Measurements from ENCODE around the gene RALA. TPM values are rescaled to one million over a fixed set of nuclear protein-coding genes. Genes with fewer than 3 reads are reported as not detected.

The RALA gene
- total and polyA plus RNA-seq, 5 donors from 2014 or later, result 22.4 to 71.2 (median 57.1) TPM

- Mint-ChIP-seq H3K4me3 (no peak overlapping the region), H3K27ac (no peak overlapping the region), H3K27me3 (peaks cover 7% of the 10 kb centered on the region), H3K4me1 (peaks cover 0 to 1% (median 0%) of the 10 kb centered on the region in 4 donors), H3K36me3 (peaks cover 16% of the 10 kb centered on the region), H3K9me3 (peaks cover 0 to 41% (median 11%) of the 10 kb centered on the region in 7 donors)
- peaks cover 4% of the 10 kb centered on the region for H3K27me3 ChIP-seq (ENCODE audit: control insufficient read depth, insufficient read depth, low read length)
- H3K27ac ChIP-seq (ENCODE audit: insufficient read depth, low read length, poor library complexity, severe bottlenecking), result no peak overlapping the region
- DNase-seq (no peak), ATAC-seq (ENCODE audit: low read depth in 2 of 2) (no peak)
- H3K4me3 ChIP-seq (ENCODE audit: low read depth, low read length), result no peak overlapping the region
- no peaks in the 10 kb centered on the region for H3K36me3 ChIP-seq (ENCODE audit: control insufficient read depth, insufficient read depth, low read length)
- peaks cover 4% of the 10 kb centered on the region for H3K4me1 ChIP-seq (ENCODE audit: control insufficient read depth, insufficient read depth, low read length, poor library complexity, severe bottlenecking)
- H3K9me3 ChIP-seq (ENCODE audit: control insufficient read depth in 2 of 2, low read length in 2 of 2), result peaks cover 14 to 35% of the 10 kb centered on the region in 2 experiments
Measured at GRCh38 chr7:39714447-39715091, 91.2 kb downstream of the RALA start.

- DNase-seq (no peak), ATAC-seq (ENCODE audit: low read depth in 2 of 2) (no peak)
- Mint-ChIP-seq H3K27me3 (peaks cover 13% of the 10 kb centered on the region), H3K4me3 (no peak overlapping the region), H3K9me3 (peaks cover 0 to 10% (median 4%) of the 10 kb centered on the region in 7 donors), H3K27ac (no peak overlapping the region), H3K36me3 (peaks cover 4% of the 10 kb centered on the region), H3K4me1 (no peaks in the 10 kb centered on the region)
- H3K27ac ChIP-seq (ENCODE audit: insufficient read depth, low read length, poor library complexity, severe bottlenecking), result no peak overlapping the region
- no peaks in the 10 kb centered on the region for H3K4me1 ChIP-seq (ENCODE audit: control insufficient read depth, insufficient read depth, low read length, poor library complexity, severe bottlenecking)
- H3K4me3 ChIP-seq (ENCODE audit: low read depth, low read length), result no peak overlapping the region
- H3K9me3 ChIP-seq (ENCODE audit: control insufficient read depth in 2 of 2, low read length in 2 of 2), result peaks cover 3 to 7% of the 10 kb centered on the region in 2 experiments
- no peaks in the 10 kb centered on the region for H3K36me3 ChIP-seq (ENCODE audit: control insufficient read depth, insufficient read depth, low read length)
- peaks cover 4% of the 10 kb centered on the region for H3K27me3 ChIP-seq (ENCODE audit: control insufficient read depth, insufficient read depth, low read length)
Measured at GRCh38 chr7:39720586-39720985, 97.2 kb downstream of the RALA start.

GRCh38 chr7:39721345-39721744 is 98.0 kb downstream of the RALA start:
- no peaks in the 10 kb centered on the region for H3K4me1 ChIP-seq (ENCODE audit: control insufficient read depth, insufficient read depth, low read length, poor library complexity, severe bottlenecking)
- peaks cover 2% of the 10 kb centered on the region for H3K27me3 ChIP-seq (ENCODE audit: control insufficient read depth, insufficient read depth, low read length)
- Mint-ChIP-seq H3K27me3 (peaks cover 9% of the 10 kb centered on the region), H3K36me3 (no peaks in the 10 kb centered on the region), H3K4me3 (no peak overlapping the region), H3K9me3 (peaks cover 0 to 5% (median 0%) of the 10 kb centered on the region in 7 donors), H3K27ac (no peak overlapping the region), H3K4me1 (no peaks in the 10 kb centered on the region)
- no peak overlapping the region for H3K4me3 ChIP-seq (ENCODE audit: low read depth, low read length)
- DNase-seq (no peak), ATAC-seq (ENCODE audit: low read depth in 2 of 2) (no peak)
- H3K36me3 ChIP-seq (ENCODE audit: control insufficient read depth, insufficient read depth, low read length), result no peaks in the 10 kb centered on the region
- no peak overlapping the region for H3K27ac ChIP-seq (ENCODE audit: insufficient read depth, low read length, poor library complexity, severe bottlenecking)
- H3K9me3 ChIP-seq (ENCODE audit: control insufficient read depth in 2 of 2, low read length in 2 of 2), result no peaks in the 10 kb centered on the region

GRCh38 chr7:39721919-39722597 is 98.7 kb downstream of the RALA start:
- Mint-ChIP-seq H3K36me3 (no peaks in the 10 kb centered on the region), H3K4me1 (no peaks in the 10 kb centered on the region)

GRCh38 chr7:39727231-39728012 is 104.0 kb downstream of the RALA start:
- Histone ChIP-seq H3K9me3 (ENCODE audit: control insufficient read depth in 2 of 2, low read length in 2 of 2) (no peaks in the 10 kb centered on the region), H3K4me1 (ENCODE audit: control insufficient read depth, insufficient read depth, low read length, poor library complexity, severe bottlenecking) (peaks cover 5% of the 10 kb centered on the region), H3K27me3 (ENCODE audit: control insufficient read depth, insufficient read depth, low read length) (peaks cover 2% of the 10 kb centered on the region), H3K36me3 (ENCODE audit: control insufficient read depth, insufficient read depth, low read length) (no peaks in the 10 kb centered on the region), H3K27ac (ENCODE audit: insufficient read depth, low read length, poor library complexity, severe bottlenecking) (no peak overlapping the region), H3K4me3 (ENCODE audit: low read depth, low read length) (no peak overlapping the region)
- Mint-ChIP-seq H3K27ac (no peak overlapping the region), H3K4me1 (peaks cover 0 to 14% (median 2%) of the 10 kb centered on the region in 4 donors), H3K36me3 (no peaks in the 10 kb centered on the region), H3K27me3 (peaks cover 3% of the 10 kb centered on the region), H3K9me3 (no peaks in the 10 kb centered on the region), H3K4me3 (peak overlapping the region in 1 of 4 donors; percentile 13)
- DNase-seq (no peak), ATAC-seq (ENCODE audit: low read depth in 2 of 2) (no peak)

More at GRCh38 chr7:39721919-39722597, 98.7 kb downstream of the RALA start:
- ATAC-seq (ENCODE audit: low read depth in 2 of 2) (no peak), DNase-seq (no peak)
- Mint-ChIP-seq H3K4me3 (no peak overlapping the region), H3K9me3 (peaks cover 0 to 2% (median 0%) of the 10 kb centered on the region in 7 donors), H3K27me3 (peaks cover 9% of the 10 kb centered on the region), H3K27ac (no peak overlapping the region)
- Histone ChIP-seq H3K27me3 (ENCODE audit: control insufficient read depth, insufficient read depth, low read length) (peaks cover 2% of the 10 kb centered on the region), H3K4me3 (ENCODE audit: low read depth, low read length) (no peak overlapping the region), H3K36me3 (ENCODE audit: control insufficient read depth, insufficient read depth, low read length) (no peaks in the 10 kb centered on the region), H3K27ac (ENCODE audit: insufficient read depth, low read length, poor library complexity, severe bottlenecking) (no peak overlapping the region), H3K9me3 (ENCODE audit: control insufficient read depth in 2 of 2, low read length in 2 of 2) (no peaks in the 10 kb centered on the region), H3K4me1 (ENCODE audit: control insufficient read depth, insufficient read depth, low read length, poor library complexity, severe bottlenecking) (no peaks in the 10 kb centered on the region)

GRCh38 chr7:39732837-39733804 is 109.7 kb downstream of the RALA start:
- Histone ChIP-seq H3K4me3 (ENCODE audit: low read depth, low read length) (peak overlapping the region; percentile 88), H3K4me1 (ENCODE audit: control insufficient read depth, insufficient read depth, low read length, poor library complexity, severe bottlenecking) (peaks cover 40% of the 10 kb centered on the region), H3K27ac (ENCODE audit: insufficient read depth, low read length, poor library complexity, severe bottlenecking) (peak overlapping the region; percentile 92), H3K9me3 (ENCODE audit: control insufficient read depth in 2 of 2, low read length in 2 of 2) (no peaks in the 10 kb centered on the region), H3K36me3 (ENCODE audit: control insufficient read depth, insufficient read depth, low read length) (no peaks in the 10 kb centered on the region), H3K27me3 (ENCODE audit: control insufficient read depth, insufficient read depth, low read length) (no peaks in the 10 kb centered on the region)
- no peaks in the 10 kb centered on the region for H3K9me3 Mint-ChIP-seq
- DNase-seq (peak; percentile 91 to 97 (median 92)), ATAC-seq (ENCODE audit: low read depth in 2 of 2) (peak; percentile 88 to 90)
- H3K27me3 Mint-ChIP-seq, result peaks cover 6% of the 10 kb centered on the region
- peak overlapping the region; percentile 91 to 99 (median 98) for H3K27ac Mint-ChIP-seq
- H3K4me3 Mint-ChIP-seq, result peak overlapping the region; percentile 92 to 100 (median 97)
- peaks cover 18 to 57% (median 37%) of the 10 kb centered on the region in 4 donors for H3K4me1 Mint-ChIP-seq
- no peaks in the 10 kb centered on the region for H3K36me3 Mint-ChIP-seq
